HG02588 (cell line): ENCODE data around the gene MAP1LC3B.

Experiments
- ATAC-seq: cut with Tn5 transposase; IDR thresholded peaks from one replicate; pipeline ENCODE4 v1.9.1; 2021; ENCODE audit warnings: mild to moderate bottlenecking, moderate library complexity; ENCODE audit not compliant: unreplicated experiment

The MAP1LC3B gene

GRCh38 chr16:87425941-87426340, 33.8 kb downstream of the MAP1LC3B start:
- no peak for ATAC-seq

GRCh38 chr16:87426423-87427215, 34.5 kb downstream of the MAP1LC3B start:
- no peak for ATAC-seq

- no peak for ATAC-seq
Observed at GRCh38 chr16:87431926-87432325, 39.8 kb downstream of the MAP1LC3B start.

- no peak for ATAC-seq
Observed at GRCh38 chr16:87432330-87432915, 40.3 kb downstream of the MAP1LC3B start.

GRCh38 chr16:87434146-87434667, 42.1 kb downstream of the MAP1LC3B start:
- no peak for ATAC-seq

- ATAC-seq = no peak
Observed at GRCh38 chr16:87435372-87436224, 43.5 kb downstream of the MAP1LC3B start.

- no peak for ATAC-seq
Observed at GRCh38 chr16:87436225-87437172, 44.4 kb downstream of the MAP1LC3B start.

- no peak for ATAC-seq
Observed at GRCh38 chr16:87437327-87437726, 45.2 kb downstream of the MAP1LC3B start.

- no peak for ATAC-seq
Observed at GRCh38 chr16:87437911-87438610, 45.9 kb downstream of the MAP1LC3B start.

GRCh38 chr16:87438611-87438985, 46.5 kb downstream of the MAP1LC3B start:
- no peak for ATAC-seq

GRCh38 chr16:87439926-87440325, 47.8 kb downstream of the MAP1LC3B start:
- ATAC-seq = no peak

- ATAC-seq = no peak
Observed at GRCh38 chr16:87441886-87442580, 49.9 kb downstream of the MAP1LC3B start.

GRCh38 chr16:87442581-87442966, 50.4 kb downstream of the MAP1LC3B start:
- no peak for ATAC-seq

GRCh38 chr16:87443016-87443415, 50.9 kb downstream of the MAP1LC3B start:
- ATAC-seq = no peak

- no peak for ATAC-seq
Observed at GRCh38 chr16:87443964-87444363, 51.8 kb downstream of the MAP1LC3B start.

GRCh38 chr16:87445486-87445885, 53.4 kb downstream of the MAP1LC3B start:
- no peak for ATAC-seq

GRCh38 chr16:87446479-87446878, 54.3 kb downstream of the MAP1LC3B start:
- no peak for ATAC-seq

- ATAC-seq = no peak
Observed at GRCh38 chr16:87447323-87447722, 55.2 kb downstream of the MAP1LC3B start.

- ATAC-seq = no peak
Observed at GRCh38 chr16:87448866-87449265, 56.7 kb downstream of the MAP1LC3B start.
